Transverse colon (tissue), 4 donors: ENCODE data around the gene TRIP6. TPM values are rescaled to one million over a fixed set of nuclear protein-coding genes. Genes with fewer than 3 reads are reported as not detected.

Source experiments
- DNase-seq: peaks from one replicate; pipeline ENCODE4 v3.0.0-alpha.2; 2019
- H3K27ac ChIP-seq, 4 donors: fragments of 200-600 bp; sonication (generic); 2 replicates each; pipeline ENCODE4 v1.5.1; 2016 to 2018; ENCODE audit warnings: inconsistent platforms in 4 of 4
- H3K27me3 ChIP-seq: fragments of 200-600 bp; sonication (generic); 2 replicates; pipeline ENCODE4 v1.5.1; 2017; ENCODE audit warnings: inconsistent platforms
- H3K36me3 ChIP-seq, 4 donors: fragments of 200-600 bp; sonication (generic); 2 replicates each; pipeline ENCODE4 v1.5.1; 2017 to 2019; ENCODE audit warnings: inconsistent platforms in 4 of 4
- H3K4me1 ChIP-seq, 4 donors: fragments of 200-600 bp; sonication (generic); 2 replicates each; pipeline ENCODE4 v1.5.1; 2017 to 2020; ENCODE audit warnings: inconsistent platforms in 4 of 4
- H3K4me3 ChIP-seq, 4 donors: fragments of 200-600 bp; sonication (generic); 1 replicate in 1 of 4; 2 replicates in 3 of 4; pipeline versions ENCODE4 v1.5.1 to v1.6.1; 2017 to 2019; ENCODE audit warnings: inconsistent platforms in 4 of 4
- H3K9me3 ChIP-seq, 2 donors: fragments of 200-600 bp; sonication (generic); 2 replicates each; pipeline ENCODE4 v1.5.1; 2017 to 2019; ENCODE audit warnings: inconsistent platforms in 2 of 2
- EP300 ChIP-seq: sonication (generic); formaldehyde crosslinking; IDR thresholded peaks from one replicate; pipeline ENCODE4 v1.6.1; 2017; ENCODE audit warnings: antibody characterized with exemption, low read depth
- POLR2A ChIP-seq: fragments of 450-650 bp; IDR thresholded peaks from one replicate; pipeline ENCODE4 v1.6.1; 2016; ENCODE audit warnings: antibody characterized with exemption, mild to moderate bottlenecking, moderate library complexity
- POLR2AphosphoS5 ChIP-seq, 3 donors: sonication (generic); formaldehyde crosslinking; IDR thresholded peaks; one replicate each; pipeline ENCODE4 v1.6.1; 2016; ENCODE audit warnings: antibody characterized with exemption in 3 of 3
- WGBS, 2 donors: methylation state at CpG; one replicate each; pipeline ENCODE4 v1.1.5; 2018; ENCODE audit warnings: low coverage in 1 of 2; 5-methylcytosine and 5-hydroxymethylcytosine counted together
- in situ Hi-C, 4 donors: fragments of 200-750 bp; cut with MboI; loops; one replicate each; pipeline versions ENCODE4 v1.15.0 to v1.15.1; 2017; ENCODE audit warnings: low sequenced_read_pairs in 3 of 4, low pct_ligation_motif_present in 1 of 4, low pct_unique_long_range_greater_than_20kb in 1 of 4
- intact Hi-C: fragments of 100-400 bp; cut with DNase I; formaldehyde crosslinking; loops from one replicate; pipeline ENCODE4 v1.15.1; 2023; ENCODE audit warnings: low total_unique reads
- total RNA-seq, 4 donors: library from RNA; depleted of rRNA; stranded (reverse); fragments of >200 nt; gene quantifications; one replicate each; pipeline ENCODE4 v1.1.0, GENCODE V29; 2016
- TF ChIP-seq, protein P1 (sequence below), 5 experiments: fragments of 200-600 bp in 3 of 5; fragments of 450-650 bp in 2 of 5; sonication (generic) in 3 of 5; IDR thresholded peaks; 1 replicate in 2 of 5; 2 replicates in 3 of 5; pipeline ENCODE4 v1.5.1; 2016 to 2017; ENCODE audit warnings: antibody characterized with exemption in 5 of 5, inconsistent platforms in 3 of 5, mild to moderate bottlenecking in 2 of 5, moderate library complexity in 1 of 5

The TRIP6 gene
- total RNA-seq, 4 donors from 2014 or later: 10.9 to 24.3 (median 21.2) TPM

DNA sequence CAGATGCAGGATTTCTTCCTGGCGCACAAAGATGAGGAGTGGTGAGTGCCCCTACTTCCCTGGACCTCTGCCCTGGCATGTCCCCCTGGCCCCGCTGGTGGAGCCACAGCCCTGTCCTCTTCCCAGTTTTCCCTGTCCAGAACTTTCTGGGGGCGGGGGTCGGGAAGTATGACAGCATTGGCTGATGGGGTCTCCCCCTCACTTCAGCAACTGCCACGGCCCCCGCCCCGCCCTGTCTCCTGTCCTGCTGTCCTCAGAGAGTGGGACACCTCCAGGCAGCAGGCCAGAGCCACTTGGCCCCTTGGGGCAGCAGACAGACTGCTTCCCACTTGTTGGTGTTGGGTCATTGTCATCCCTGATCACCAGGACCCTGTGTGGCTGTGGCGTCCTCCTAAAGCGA lies 15.0 kb downstream of the TRIP6 start:
- in situ Hi-C loops: no loop called here
- Histone ChIP-seq H3K4me3 (no peak overlapping the region), H3K27ac (no peak overlapping the region), H3K36me3 (peaks cover 0 to 64% (median 29%) of the 10 kb centered on the region in 4 donors), H3K4me1 (peaks cover 0 to 29% (median 1%) of the 10 kb centered on the region in 4 donors), H3K27me3 (no peaks in the 10 kb centered on the region), H3K9me3 (no peaks in the 10 kb centered on the region)
- no peak for DNase-seq
- intact Hi-C loops: no loop called here
- TF ChIP-seq, protein P1, sequence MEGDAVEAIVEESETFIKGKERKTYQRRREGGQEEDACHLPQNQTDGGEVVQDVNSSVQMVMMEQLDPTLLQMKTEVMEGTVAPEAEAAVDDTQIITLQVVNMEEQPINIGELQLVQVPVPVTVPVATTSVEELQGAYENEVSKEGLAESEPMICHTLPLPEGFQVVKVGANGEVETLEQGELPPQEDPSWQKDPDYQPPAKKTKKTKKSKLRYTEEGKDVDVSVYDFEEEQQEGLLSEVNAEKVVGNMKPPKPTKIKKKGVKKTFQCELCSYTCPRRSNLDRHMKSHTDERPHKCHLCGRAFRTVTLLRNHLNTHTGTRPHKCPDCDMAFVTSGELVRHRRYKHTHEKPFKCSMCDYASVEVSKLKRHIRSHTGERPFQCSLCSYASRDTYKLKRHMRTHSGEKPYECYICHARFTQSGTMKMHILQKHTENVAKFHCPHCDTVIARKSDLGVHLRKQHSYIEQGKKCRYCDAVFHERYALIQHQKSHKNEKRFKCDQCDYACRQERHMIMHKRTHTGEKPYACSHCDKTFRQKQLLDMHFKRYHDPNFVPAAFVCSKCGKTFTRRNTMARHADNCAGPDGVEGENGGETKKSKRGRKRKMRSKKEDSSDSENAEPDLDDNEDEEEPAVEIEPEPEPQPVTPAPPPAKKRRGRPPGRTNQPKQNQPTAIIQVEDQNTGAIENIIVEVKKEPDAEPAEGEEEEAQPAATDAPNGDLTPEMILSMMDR (IDR thresholded peaks at IDR 0.05): no peak
- TF ChIP-seq POLR2AphosphoS5 (IDR thresholded peaks at IDR 0.05) (no peak), POLR2A (no peak), EP300 (no peak)
- WGBS, 2 donors: 93% methylated on average over 9 of the region's 9 CpGs; no CpG with 5 or more reads in 1 of the 2 donors

DNA sequence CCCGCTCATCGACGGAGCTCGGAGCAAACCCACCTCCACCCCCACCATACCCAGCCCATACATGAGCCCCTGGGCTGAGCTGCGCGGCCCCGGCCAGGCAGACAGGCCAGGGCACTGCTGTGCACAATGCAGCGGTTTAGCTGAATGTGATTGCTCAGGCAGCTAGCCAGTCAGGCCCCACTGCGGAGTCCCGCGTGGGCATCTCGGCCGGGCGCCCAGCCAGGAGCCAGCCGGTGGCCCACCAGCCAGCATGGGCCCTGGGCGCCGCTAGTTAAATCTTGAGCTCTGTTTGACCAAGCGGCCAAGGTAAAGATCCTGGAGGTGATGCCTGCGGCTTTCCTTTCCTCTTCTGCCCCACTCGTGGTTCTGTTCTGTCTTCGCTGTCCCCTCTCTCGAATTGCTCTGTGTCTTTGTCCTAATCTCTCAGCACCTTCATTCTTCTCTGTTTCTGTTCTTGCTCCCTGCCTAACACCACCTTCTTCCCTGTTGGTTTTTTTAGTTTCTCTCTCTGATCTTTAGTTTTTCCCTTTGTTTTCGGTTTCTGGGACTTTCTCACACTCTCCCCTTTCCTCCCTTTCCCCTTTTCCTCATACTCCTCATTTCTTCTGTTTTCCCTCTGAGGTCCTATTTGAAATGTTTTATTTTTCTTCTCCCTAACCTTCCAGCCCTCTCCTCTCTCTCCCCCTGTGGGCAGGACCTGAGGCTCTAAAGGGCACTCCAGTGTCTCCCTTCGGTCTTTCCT lies 15.8 kb downstream of the TRIP6 start:
- no peak overlapping the region for H3K4me3 ChIP-seq
- H3K27me3 ChIP-seq: no peaks in the 10 kb centered on the region
- H3K36me3 ChIP-seq: peaks cover 0 to 64% (median 30%) of the 10 kb centered on the region in 4 donors
- in situ Hi-C loops: no loop called here
- 93 to 97% methylated on average over 7 to 24 of the region's 24 CpGs for WGBS, 2 donors
- intact Hi-C loops: no loop called here
- no peaks in the 10 kb centered on the region for H3K9me3 ChIP-seq
- no peak for TF ChIP-seq POLR2A
- TF ChIP-seq EP300: no peak
- TF ChIP-seq, protein P1 (IDR thresholded peaks at IDR 0.05): no peak
- TF ChIP-seq POLR2AphosphoS5 (IDR thresholded peaks at IDR 0.05): no peak
- H3K27ac ChIP-seq: no peak overlapping the region
- peaks cover 3 to 29% (median 6%) of the 10 kb centered on the region in 4 donors for H3K4me1 ChIP-seq
- no peak for DNase-seq

DNA sequence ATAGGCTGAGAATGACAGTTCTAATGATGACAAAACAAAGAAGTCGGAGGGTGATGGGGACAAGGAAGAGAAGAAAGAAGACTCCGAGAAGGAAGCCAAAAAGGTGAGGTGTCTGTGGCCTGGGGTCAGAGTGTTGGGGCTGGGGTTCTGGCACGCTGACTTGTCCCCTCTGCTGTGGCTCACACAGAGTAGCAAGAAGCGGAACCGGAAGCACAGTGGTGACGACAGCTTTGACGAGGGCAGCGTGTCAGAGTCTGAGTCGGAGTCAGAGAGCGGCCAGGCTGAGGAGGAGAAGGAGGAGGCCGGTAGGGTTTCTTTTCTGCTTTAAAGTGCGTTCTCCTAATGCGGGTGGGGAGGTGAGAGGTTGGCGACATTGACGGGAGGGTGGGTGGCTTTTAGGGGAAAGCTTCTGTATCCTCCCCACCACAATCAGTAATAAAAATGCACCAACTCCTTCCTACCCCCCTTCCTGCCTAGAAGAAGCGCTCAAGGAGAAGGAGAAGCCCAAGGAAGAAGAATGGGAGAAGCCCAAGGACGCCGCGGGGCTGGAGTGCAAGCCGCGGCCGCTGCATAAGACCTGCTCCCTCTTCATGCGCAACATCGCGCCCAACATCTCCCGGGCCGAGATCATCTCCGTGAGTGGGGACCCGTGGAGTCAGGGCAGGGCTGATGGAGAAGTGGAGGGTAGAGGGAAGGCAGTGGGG lies 17.7 kb downstream of the TRIP6 start:
- intact Hi-C loops: no loop called here
- Histone ChIP-seq H3K36me3 (peaks cover 0 to 64% (median 30%) of the 10 kb centered on the region in 4 donors), H3K4me3 (no peak overlapping the region), H3K9me3 (no peaks in the 10 kb centered on the region), H3K27ac (no peak overlapping the region), H3K27me3 (no peaks in the 10 kb centered on the region), H3K4me1 (peaks cover 14 to 27% (median 19%) of the 10 kb centered on the region in 4 donors)
- DNase-seq: no peak
- in situ Hi-C loops: no loop called here
- 82 to 91% methylated on average over 12 to 29 of the region's 29 CpGs for WGBS, 2 donors
- TF ChIP-seq EP300 (no peak), POLR2A (no peak), POLR2AphosphoS5 (IDR thresholded peaks at IDR 0.05) (no peak)
- TF ChIP-seq, protein P1 (IDR thresholded peaks at IDR 0.05): no peak

DNA sequence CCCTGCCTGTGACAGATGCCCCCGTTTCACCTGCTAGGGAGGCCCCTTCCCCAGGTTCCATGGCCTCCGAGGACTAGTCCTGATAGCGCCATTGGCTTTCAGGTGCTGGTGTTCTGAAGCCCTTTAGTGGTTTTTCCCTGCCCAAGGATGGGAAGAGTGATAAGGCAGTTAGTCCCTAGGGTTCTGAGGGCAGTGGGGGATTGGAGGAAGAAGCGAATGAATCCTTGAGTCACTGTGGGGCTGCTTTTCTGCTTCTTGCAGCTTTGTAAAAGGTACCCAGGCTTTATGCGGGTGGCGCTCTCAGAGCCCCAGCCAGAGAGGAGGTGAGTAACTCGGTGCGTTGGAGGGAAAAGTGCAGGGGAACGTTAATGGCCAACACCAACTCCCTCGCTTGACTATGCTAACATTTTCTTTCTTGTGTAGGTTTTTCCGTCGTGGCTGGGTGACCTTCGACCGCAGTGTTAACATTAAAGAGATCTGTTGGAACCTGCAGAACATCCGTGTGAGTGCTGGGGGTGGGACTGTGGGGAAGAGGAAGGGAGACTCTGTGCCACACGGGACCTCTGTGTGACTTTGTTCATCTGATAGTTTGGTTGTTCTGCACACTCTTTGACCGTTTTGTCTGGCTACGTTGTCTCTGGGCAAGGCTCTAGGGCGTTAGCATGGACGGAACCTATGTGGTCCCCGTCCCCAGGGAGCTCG lies 18.4 kb downstream of the TRIP6 start:
- H3K27me3 ChIP-seq: no peaks in the 10 kb centered on the region
- H3K27ac ChIP-seq: no peak overlapping the region
- intact Hi-C loops: no loop called here
- in situ Hi-C loops: no loop called here
- H3K4me1 ChIP-seq: peaks cover 18 to 33% (median 24%) of the 10 kb centered on the region in 4 donors
- no peak overlapping the region for H3K4me3 ChIP-seq
- peaks cover 0 to 63% (median 30%) of the 10 kb centered on the region in 4 donors for H3K36me3 ChIP-seq
- TF ChIP-seq POLR2A (no peak), EP300 (no peak), POLR2AphosphoS5 (IDR thresholded peaks at IDR 0.05) (no peak)
- TF ChIP-seq, protein P1 (IDR thresholded peaks at IDR 0.05): no peak
- no peaks in the 10 kb centered on the region for H3K9me3 ChIP-seq
- WGBS, 2 donors: 62 to 79% methylated on average over 2 to 22 of the region's 22 CpGs
- DNase-seq: no peak
